SHP77 treated with DMSO at 0.1 percent for 48 hours (cell line): Measurements from ENCODE around the gene THAP5.
A peak's percentile ranks its signal among the peaks of the same experiment; 100 is the strongest.

ENCODE experiments used
- DNase-seq: peaks from one replicate; lab custom pipeline; 2025; lab: John Stamatoyannopoulos, UW

The THAP5 gene

GRCh38 chr7:108533712-108534111 is 35.8 kb downstream of the THAP5 start:
- no peak for DNase-seq

DNA sequence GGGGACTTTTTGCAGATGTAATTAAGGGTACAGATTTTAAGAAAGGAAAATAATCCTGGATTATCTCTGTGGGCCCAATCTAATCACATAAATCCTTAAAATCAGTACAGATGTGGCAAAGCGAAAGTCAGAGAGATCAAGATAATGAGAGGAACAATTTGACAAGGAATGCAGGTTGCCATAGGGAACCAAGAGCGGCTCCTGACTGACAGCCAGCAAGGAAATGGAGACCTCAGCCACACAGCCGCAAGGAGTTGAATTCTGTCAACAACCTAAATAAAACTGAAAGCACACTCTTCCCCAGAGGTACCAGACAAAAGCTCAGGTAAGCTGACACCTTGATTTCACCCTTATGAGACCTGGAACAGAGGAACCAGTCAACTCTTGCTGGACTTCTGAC is 40.2 kb downstream of the THAP5 start:
- DNase-seq: no peak

DNA sequence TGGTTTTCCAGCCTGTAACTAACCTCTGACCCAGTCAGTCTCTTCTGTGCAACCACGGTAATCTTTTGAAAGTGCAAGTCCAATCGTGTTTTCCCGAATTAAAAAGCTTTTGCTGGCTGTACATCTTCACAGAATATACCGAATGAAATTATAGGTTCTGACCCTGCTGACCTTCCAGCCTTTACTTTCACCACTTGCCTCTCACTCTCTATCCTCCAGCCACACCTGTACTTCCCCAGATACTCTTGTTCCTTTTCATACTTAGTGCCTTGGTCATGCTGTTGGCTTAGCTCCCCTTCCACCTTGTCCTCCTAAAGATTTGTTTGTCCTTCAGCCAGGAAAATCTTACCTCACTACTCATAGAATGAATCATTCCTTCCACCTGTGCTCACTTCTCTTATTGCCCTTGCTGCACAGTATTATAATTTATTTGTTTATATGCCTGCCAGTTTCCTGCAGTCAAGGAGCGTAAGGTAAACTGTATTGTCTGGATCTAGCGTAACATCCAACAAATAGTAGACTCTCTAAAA is 41.3 kb downstream of the THAP5 start:
- no peak for DNase-seq

GRCh38 chr7:108526768-108527017 is 42.8 kb downstream of the THAP5 start:
- DNase-seq: no peak

DNA sequence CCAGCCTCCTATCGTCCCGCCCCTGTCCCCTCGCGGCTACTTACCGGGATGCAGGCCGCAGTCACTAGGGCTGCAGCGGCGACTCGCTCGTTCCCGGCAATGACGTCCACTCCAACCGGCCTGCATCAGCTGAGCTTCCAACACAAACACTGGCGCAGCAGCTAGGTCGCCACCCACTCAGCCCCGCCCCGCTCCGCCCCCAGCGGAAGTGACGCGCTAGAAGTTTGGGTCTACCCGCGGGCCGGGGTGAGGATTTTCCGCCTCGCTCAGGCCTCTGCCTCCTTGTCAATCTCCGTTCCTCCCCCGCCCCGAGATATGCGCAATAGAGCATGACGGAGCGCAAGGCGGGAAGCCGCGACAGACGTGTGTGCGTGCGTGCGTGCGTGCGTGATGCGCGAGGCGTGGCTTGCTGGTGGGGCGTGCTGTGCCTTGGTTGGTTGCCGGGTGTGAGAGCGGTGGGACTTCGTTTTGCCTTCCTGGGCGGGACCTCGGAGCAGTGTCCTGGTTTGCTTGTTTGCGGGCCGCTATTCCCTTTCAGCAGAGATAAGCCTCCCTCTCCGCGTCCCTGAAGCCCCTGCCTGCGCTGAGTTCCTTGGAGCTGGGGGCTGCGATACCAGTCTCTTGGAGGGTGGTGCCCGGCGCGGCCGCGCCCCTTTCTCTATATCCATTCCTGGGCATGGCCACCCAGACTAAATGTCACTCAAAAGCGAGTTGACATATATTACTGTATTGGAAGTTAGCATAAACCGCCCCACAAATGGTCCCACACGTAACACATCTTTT is 43.3 kb downstream of the THAP5 start, which contains the start of gene PNPLA8:
Gene PNPLA8 (minus strand): TSS at position 151 of the 783 bp plus-strand sequence. CDS start 10,644 bp downstream, outside the sequence.
- DNase-seq: peak; percentile 97

GRCh38 chr7:108525327-108525984 is 44.0 kb downstream of the THAP5 start:
- peak; percentile 73 for DNase-seq

DNA sequence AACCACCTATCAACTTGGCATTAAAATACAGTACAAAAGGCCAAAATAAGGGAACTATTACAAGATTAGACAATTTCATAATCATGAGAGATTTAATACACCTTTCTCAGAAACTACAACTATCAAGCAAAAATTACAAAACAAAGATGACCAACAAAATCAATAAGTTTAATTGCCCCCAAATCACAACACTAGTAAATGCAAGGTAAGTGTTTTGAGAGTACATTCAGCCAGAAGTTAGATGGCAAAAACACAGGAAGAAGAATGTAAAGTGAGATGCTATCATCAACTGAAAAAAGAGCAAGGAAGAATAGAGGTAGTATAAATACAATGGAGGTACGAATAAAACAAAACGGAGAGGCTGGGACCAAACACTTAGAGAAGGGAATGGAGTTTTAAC is 46.7 kb downstream of the THAP5 start:
- DNase-seq: no peak

- no peak for DNase-seq
Measured at GRCh38 chr7:108517951-108518350, 51.6 kb downstream of the THAP5 start.

- DNase-seq: no peak
Measured at GRCh38 chr7:108515630-108516029, 53.9 kb downstream of the THAP5 start.

DNA sequence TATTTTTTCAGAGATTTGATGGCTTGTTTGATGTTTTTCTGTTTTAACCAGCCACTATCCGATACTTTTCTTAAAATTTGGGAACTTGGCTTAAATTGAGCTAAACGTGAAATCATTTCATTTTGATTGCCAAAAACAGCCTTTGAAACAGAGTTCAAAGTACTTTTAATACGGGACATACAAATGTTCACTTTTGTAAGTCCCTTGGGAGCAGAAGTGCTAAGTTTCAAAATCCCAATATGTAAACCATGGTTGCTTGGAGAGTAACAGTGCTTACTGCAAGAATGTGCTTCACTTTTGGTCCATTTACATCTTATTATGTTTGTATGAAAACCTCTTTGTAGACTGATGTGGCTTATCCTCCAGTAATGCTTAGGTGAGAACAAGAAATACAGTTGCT is 54.5 kb downstream of the THAP5 start:
- no peak for DNase-seq
